Measurements from ENCODE around the gene GPR34. TPM values are rescaled to one million over a fixed set of nuclear protein-coding genes. Genes with fewer than 3 reads are reported as not detected.

GPR34 gene
- total and polyA plus RNA-seq, 4 donors, result 4.4 to 36.2 (median 20.5) TPM

DNA sequence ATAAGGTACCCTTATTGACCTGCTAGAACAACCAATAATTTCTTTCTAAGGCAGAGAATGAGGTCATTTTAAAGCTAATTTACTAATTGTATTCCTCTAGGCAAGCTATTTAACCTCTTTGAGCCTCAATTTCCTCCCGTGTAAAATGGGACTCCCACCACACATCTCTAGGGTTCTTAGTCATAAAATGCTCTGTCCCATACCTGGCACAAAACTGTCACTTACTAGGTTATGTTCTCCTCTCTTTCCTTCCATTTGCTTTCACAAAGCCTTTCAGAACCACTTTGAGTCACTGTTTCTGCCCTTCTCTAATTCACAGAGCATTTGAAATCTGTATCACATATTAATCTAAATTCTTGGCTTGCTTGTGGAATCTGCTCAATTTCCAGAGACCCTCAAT lies 32.8 kb downstream of the GPR34 start:
- no peak overlapping the region for H3K4me3 ChIP-seq (ENCODE audit: low read length in 2 of 2)
- no peak overlapping the region for H3K27ac ChIP-seq (ENCODE audit: low read depth in 1 of 2, low read length in 2 of 2)
- H3K27me3 ChIP-seq (ENCODE audit: control insufficient read depth in 1 of 2, insufficient read depth in 2 of 2, low read length in 1 of 2), result no peaks in the 10 kb centered on the region
- no peak for ATAC-seq (ENCODE audit: low FRiP score)
- DNase-seq, result no peak
- 86 to 97% methylated on average over 1 of the region's 1 CpG for WGBS, 2 donors
- H3K9me3 ChIP-seq (ENCODE audit: control insufficient read depth, low read length), result no peaks in the 10 kb centered on the region
- H3K4me1 ChIP-seq (ENCODE audit: control insufficient read depth in 1 of 2, insufficient read depth in 2 of 2, low read length in 2 of 2), result no peaks in the 10 kb centered on the region
- intact Hi-C loops (cut with DNase I), result no loop called here
- no peaks in the 10 kb centered on the region for H3K36me3 ChIP-seq (ENCODE audit: control insufficient read depth in 1 of 2, insufficient read depth in 2 of 2, low read length in 1 of 2)

DNA sequence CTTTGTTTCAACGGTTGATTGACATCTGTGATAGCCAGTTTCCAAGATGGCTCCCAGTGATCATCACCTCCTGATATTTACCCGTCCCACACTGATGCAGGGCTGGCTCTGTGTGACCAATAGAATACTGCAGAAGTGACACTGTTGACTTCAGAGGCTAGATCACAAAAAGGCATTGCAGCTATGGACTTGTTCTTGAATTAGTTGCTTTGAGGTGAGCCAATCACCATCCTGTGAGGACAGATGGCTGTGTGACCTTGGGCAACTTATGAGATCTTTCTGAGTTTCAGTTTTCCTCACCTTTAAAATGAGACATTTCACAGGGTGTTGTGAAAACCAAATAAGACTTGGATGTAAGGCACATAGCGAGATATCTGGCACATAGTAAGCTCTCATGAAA lies 33.4 kb downstream of the GPR34 start:
- intact Hi-C loops (cut with DNase I), result no loop called here
- Histone ChIP-seq H3K27me3 (ENCODE audit: control insufficient read depth in 1 of 2, insufficient read depth in 2 of 2, low read length in 1 of 2) (no peaks in the 10 kb centered on the region), H3K27ac (ENCODE audit: low read depth in 1 of 2, low read length in 2 of 2) (no peak overlapping the region), H3K4me3 (ENCODE audit: low read length in 2 of 2) (no peak overlapping the region), H3K4me1 (ENCODE audit: control insufficient read depth in 1 of 2, insufficient read depth in 2 of 2, low read length in 2 of 2) (no peaks in the 10 kb centered on the region), H3K36me3 (ENCODE audit: control insufficient read depth in 1 of 2, insufficient read depth in 2 of 2, low read length in 1 of 2) (no peaks in the 10 kb centered on the region), H3K9me3 (ENCODE audit: control insufficient read depth, low read length) (no peaks in the 10 kb centered on the region)
- no peak for ATAC-seq (ENCODE audit: low FRiP score)
- DNase-seq, result no peak
- WGBS, 2 donors, result 82 to 99% methylated on average over 3 of the region's 3 CpGs

DNA sequence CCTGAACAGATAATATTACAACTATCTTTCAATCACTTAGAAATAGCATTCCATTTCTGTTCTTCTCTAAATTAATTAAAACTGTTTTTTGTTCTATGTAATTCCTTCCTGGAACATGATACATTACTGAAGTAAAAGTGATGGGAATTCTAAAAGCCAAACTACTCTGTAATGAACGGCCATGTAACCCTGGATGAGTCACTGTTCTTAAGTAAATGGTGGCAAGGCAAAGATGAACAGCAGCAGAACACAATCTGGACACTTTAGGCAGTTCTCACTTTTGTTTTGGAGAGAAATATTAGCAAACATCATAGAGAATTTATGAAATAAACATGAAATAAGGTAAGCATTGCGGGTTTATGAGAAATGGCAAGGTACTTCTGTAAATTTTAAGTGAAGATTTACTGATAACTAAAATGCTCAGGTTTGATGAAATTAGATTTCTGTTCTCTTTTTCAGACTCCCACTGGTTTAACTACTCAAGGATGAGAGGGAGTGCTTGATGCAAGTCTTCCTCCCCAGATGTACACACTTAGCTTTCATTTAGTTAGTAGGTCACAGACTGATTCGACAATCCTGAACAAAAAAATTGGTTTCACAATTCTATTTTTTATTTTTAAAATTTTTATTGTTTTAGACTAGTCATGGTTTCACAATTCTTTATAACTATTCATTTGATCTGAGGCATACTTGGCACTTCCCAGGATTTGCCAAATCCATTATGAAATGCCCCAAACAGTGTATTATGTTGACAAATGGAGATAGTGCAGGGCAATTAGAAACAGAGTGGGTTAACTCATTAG lies 34.2 kb downstream of the GPR34 start:
- Histone ChIP-seq H3K27ac (ENCODE audit: low read depth in 1 of 2, low read length in 2 of 2) (no peak overlapping the region), H3K4me1 (ENCODE audit: control insufficient read depth in 1 of 2, insufficient read depth in 2 of 2, low read length in 2 of 2) (no peaks in the 10 kb centered on the region), H3K9me3 (ENCODE audit: control insufficient read depth, low read length) (no peaks in the 10 kb centered on the region), H3K27me3 (ENCODE audit: control insufficient read depth in 1 of 2, insufficient read depth in 2 of 2, low read length in 1 of 2) (no peaks in the 10 kb centered on the region), H3K36me3 (ENCODE audit: control insufficient read depth in 1 of 2, insufficient read depth in 2 of 2, low read length in 1 of 2) (no peaks in the 10 kb centered on the region), H3K4me3 (ENCODE audit: low read length in 2 of 2) (no peak overlapping the region)
- no peak for DNase-seq
- ATAC-seq (ENCODE audit: low FRiP score), result no peak
- intact Hi-C loops (cut with DNase I), result no loop called here
- 59 to 64% methylated on average over 3 of the region's 3 CpGs for WGBS, 2 donors

DNA sequence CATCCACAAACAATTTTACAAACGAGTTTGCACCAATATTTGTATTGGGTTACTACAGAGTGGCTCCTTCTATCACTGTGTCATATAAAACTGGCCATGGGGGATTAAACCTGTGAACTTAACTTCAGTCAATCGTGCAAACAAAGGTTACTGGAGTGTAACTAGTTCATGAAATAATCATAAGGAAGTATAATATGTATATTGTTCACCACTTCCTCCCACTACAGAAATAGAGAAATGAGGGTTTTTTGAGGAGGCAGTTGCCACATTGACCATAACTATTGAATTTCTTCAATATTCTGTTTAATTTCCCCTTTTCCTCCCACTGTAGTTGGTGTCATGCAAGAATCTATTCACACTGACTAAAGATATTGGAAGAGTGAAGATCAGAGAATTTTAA lies 35.1 kb downstream of the GPR34 start, which contains the start of gene GPR82:
GPR82 (plus strand) TSS at position 356 of the 400 bp plus-strand sequence. CDS start 2,846 bp downstream, outside the sequence.
- intact Hi-C loops (cut with DNase I), result no loop called here
- no peak within 1 kb of the TSS for H3K4me3 ChIP-seq (ENCODE audit: low read length in 2 of 2)
- H3K36me3 ChIP-seq (ENCODE audit: control insufficient read depth in 1 of 2, insufficient read depth in 2 of 2, low read length in 1 of 2), result no peaks in the 10 kb centered on the region
- WGBS, 2 donors, result 51 to 78% methylated on average over 2 of the region's 2 CpGs
- no peak within 1 kb of the TSS for H3K27ac ChIP-seq (ENCODE audit: low read depth in 1 of 2, low read length in 2 of 2)
- ATAC-seq (ENCODE audit: low FRiP score) (no peak), DNase-seq (no peak)
- no peaks in the 10 kb centered on the region for H3K4me1 ChIP-seq (ENCODE audit: control insufficient read depth in 1 of 2, insufficient read depth in 2 of 2, low read length in 2 of 2)
- H3K9me3 ChIP-seq (ENCODE audit: control insufficient read depth, low read length), result no peaks in the 10 kb centered on the region
- H3K27me3 ChIP-seq (ENCODE audit: control insufficient read depth in 1 of 2, insufficient read depth in 2 of 2, low read length in 1 of 2), result no peaks in the 10 kb centered on the region

DNA sequence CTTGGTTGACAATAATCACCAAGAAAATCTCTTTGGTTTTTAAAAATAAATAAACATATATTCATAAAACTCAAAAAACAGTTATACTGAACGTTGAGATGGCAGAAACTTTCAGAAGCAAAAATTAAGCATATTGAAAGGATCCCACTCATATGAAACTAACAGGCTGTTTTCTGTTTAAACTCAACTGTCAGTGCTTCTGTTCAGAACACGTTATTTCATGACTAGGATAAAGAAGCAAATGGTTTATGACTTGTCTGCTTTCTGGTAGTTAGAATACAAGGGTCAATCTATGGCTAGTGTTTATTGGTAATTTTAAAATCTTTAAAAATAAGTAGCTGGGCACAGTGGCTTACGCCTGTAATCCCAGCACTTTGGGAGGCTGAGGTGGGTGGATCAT lies 39.4 kb downstream of the GPR34 start:
- intact Hi-C loops (cut with DNase I), result no loop called here
- Histone ChIP-seq H3K4me1 (ENCODE audit: control insufficient read depth in 1 of 2, insufficient read depth in 2 of 2, low read length in 2 of 2) (peaks cover 0 to 2% of the 10 kb centered on the region in 2 donors), H3K27ac (ENCODE audit: low read depth in 1 of 2, low read length in 2 of 2) (no peak overlapping the region), H3K9me3 (ENCODE audit: control insufficient read depth, low read length) (no peaks in the 10 kb centered on the region), H3K4me3 (ENCODE audit: low read length in 2 of 2) (no peak overlapping the region), H3K27me3 (ENCODE audit: control insufficient read depth in 1 of 2, insufficient read depth in 2 of 2, low read length in 1 of 2) (no peaks in the 10 kb centered on the region), H3K36me3 (ENCODE audit: control insufficient read depth in 1 of 2, insufficient read depth in 2 of 2, low read length in 1 of 2) (no peaks in the 10 kb centered on the region)
- 75 to 95% methylated on average over 3 of the region's 3 CpGs for WGBS, 2 donors
- no peak for DNase-seq
- no peak for ATAC-seq (ENCODE audit: low FRiP score)

DNA sequence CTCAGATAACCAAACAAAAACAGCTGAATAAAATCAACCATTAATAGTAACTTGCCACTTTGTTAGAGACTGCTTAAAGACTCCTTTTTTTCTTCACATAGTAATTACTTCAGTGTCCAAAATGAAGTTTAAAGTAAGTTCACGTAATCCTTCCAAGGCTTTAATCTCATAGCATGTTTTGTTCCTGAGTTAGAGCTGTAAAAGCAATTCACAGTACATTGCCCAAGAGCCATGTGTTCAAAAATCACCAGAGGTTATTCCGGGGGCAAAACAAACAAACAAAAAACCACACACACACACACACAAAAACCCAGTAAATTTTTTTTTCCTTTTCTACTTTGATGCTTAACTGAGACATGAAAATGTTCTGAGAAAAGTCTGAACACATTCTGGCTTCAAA lies 41.3 kb downstream of the GPR34 start:
- intact Hi-C loops (cut with DNase I), result no loop called here
- Histone ChIP-seq H3K9me3 (ENCODE audit: control insufficient read depth, low read length) (no peaks in the 10 kb centered on the region), H3K36me3 (ENCODE audit: control insufficient read depth in 1 of 2, insufficient read depth in 2 of 2, low read length in 1 of 2) (no peaks in the 10 kb centered on the region), H3K4me3 (ENCODE audit: low read length in 2 of 2) (no peak overlapping the region), H3K27ac (ENCODE audit: low read depth in 1 of 2, low read length in 2 of 2) (no peak overlapping the region), H3K27me3 (ENCODE audit: control insufficient read depth in 1 of 2, insufficient read depth in 2 of 2, low read length in 1 of 2) (no peaks in the 10 kb centered on the region), H3K4me1 (ENCODE audit: control insufficient read depth in 1 of 2, insufficient read depth in 2 of 2, low read length in 2 of 2) (peaks cover 0 to 2% of the 10 kb centered on the region in 2 donors)
- no peak for ATAC-seq (ENCODE audit: low FRiP score)
- WGBS, 2 donors, result 18 to 38% methylated on average over 2 of the region's 2 CpGs
- no peak for DNase-seq

DNA sequence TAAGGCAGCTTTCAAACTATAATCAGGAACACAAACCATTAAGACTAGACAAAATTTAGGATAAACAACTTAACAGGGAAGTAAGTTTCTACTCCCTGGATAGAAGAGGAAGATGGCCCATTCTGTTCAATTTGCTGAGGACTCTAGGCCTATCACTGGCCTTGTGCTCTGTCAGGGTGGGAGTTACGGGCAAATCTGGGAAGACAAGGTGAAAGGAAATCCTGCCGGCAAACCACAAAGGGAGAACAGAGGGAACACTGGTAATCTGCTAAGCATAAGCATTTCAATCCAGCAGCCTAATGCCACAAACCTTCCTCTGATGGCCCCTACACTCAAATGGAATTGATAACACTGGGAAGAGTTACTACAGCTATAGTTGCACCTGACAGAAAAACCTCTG lies 43.5 kb downstream of the GPR34 start:
- intact Hi-C loops (cut with DNase I), result no loop called here
- 92 to 97% methylated on average over 2 of the region's 2 CpGs for WGBS, 2 donors
- no peak for ATAC-seq (ENCODE audit: low FRiP score)
- Histone ChIP-seq H3K27me3 (ENCODE audit: control insufficient read depth in 1 of 2, insufficient read depth in 2 of 2, low read length in 1 of 2) (no peaks in the 10 kb centered on the region), H3K4me1 (ENCODE audit: control insufficient read depth in 1 of 2, insufficient read depth in 2 of 2, low read length in 2 of 2) (peaks cover 0 to 2% of the 10 kb centered on the region in 2 donors), H3K4me3 (ENCODE audit: low read length in 2 of 2) (no peak overlapping the region), H3K9me3 (ENCODE audit: control insufficient read depth, low read length) (no peaks in the 10 kb centered on the region), H3K27ac (ENCODE audit: low read depth in 1 of 2, low read length in 2 of 2) (no peak overlapping the region), H3K36me3 (ENCODE audit: control insufficient read depth in 1 of 2, insufficient read depth in 2 of 2, low read length in 1 of 2) (no peaks in the 10 kb centered on the region)
- DNase-seq, result no peak

DNA sequence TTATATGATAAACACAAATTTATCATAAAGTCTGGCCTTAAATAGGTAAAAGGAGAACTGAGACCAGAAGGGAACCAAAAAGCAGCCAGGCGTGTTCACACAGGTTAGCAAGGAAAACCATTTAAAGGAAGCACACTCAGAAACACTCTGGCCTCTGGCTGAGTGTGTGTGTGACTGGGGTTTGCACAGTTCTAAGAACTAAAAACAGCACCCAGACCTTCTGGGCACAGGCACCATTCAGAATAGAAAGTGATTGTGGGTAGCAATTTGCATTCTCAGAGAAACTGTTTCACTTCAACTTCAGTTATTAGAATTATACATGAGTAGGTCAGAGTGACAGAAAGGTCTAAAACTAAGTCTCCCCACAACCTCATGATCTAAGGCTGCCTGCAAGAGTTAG lies 45.2 kb downstream of the GPR34 start:
- intact Hi-C loops (cut with DNase I), result no loop called here
- peaks cover 0 to 2% of the 10 kb centered on the region in 2 donors for H3K4me1 ChIP-seq (ENCODE audit: control insufficient read depth in 1 of 2, insufficient read depth in 2 of 2, low read length in 2 of 2)
- 29 to 36% methylated on average over 1 of the region's 1 CpG for WGBS, 2 donors
- DNase-seq (no peak), ATAC-seq (ENCODE audit: low FRiP score) (no peak)
- no peaks in the 10 kb centered on the region for H3K9me3 ChIP-seq (ENCODE audit: control insufficient read depth, low read length)
- H3K4me3 ChIP-seq (ENCODE audit: low read length in 2 of 2), result no peak overlapping the region
- H3K27ac ChIP-seq (ENCODE audit: low read depth in 1 of 2, low read length in 2 of 2), result peak overlapping the region in 1 of 2 donors; percentile 57
- no peaks in the 10 kb centered on the region for H3K36me3 ChIP-seq (ENCODE audit: control insufficient read depth in 1 of 2, insufficient read depth in 2 of 2, low read length in 1 of 2)
- no peaks in the 10 kb centered on the region for H3K27me3 ChIP-seq (ENCODE audit: control insufficient read depth in 1 of 2, insufficient read depth in 2 of 2, low read length in 1 of 2)

DNA sequence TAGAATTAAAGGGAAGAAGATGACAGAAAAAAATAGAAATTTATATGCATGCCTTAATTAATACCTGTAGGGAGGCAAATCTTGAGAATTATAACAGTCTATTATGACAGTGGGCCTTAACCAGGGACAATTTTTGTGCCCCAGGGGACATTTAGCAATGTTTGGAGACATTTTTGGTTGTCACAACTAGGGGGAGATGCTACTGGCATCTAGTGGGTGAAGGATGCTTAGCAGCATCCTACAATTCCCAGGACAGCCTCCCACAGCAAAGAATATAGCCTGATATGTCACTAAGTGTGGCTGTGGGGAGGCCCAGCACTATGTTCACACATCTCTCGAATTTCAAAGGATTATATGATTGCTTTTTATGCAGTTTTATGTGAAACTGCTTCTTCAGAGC lies 45.8 kb downstream of the GPR34 start:
- Histone ChIP-seq H3K4me1 (ENCODE audit: control insufficient read depth in 1 of 2, insufficient read depth in 2 of 2, low read length in 2 of 2) (peaks cover 0 to 2% of the 10 kb centered on the region in 2 donors), H3K27me3 (ENCODE audit: control insufficient read depth in 1 of 2, insufficient read depth in 2 of 2, low read length in 1 of 2) (no peaks in the 10 kb centered on the region), H3K36me3 (ENCODE audit: control insufficient read depth in 1 of 2, insufficient read depth in 2 of 2, low read length in 1 of 2) (no peaks in the 10 kb centered on the region), H3K4me3 (ENCODE audit: low read length in 2 of 2) (no peak overlapping the region), H3K27ac (ENCODE audit: low read depth in 1 of 2, low read length in 2 of 2) (no peak overlapping the region), H3K9me3 (ENCODE audit: control insufficient read depth, low read length) (no peaks in the 10 kb centered on the region)
- WGBS, 2 donors, result 8 to 11% methylated on average over 1 of the region's 1 CpG
- ATAC-seq (ENCODE audit: low FRiP score) (no peak), DNase-seq (no peak)
- intact Hi-C loops (cut with DNase I), result no loop called here
